HG02610 (cell line): ENCODE data around the gene FGB.
"Not testable (repeated sequence)": the region's sequence is repeated elsewhere in the genome, so short reads cannot be mapped to it uniquely, and the experiment has no call there.

Source experiments
- ATAC-seq: cut with Tn5 transposase; IDR thresholded peaks from one replicate; pipeline ENCODE4 v1.9.1; 2021; ENCODE audit warnings: mild to moderate bottlenecking, moderate library complexity; ENCODE audit not compliant: unreplicated experiment

FGB gene

GRCh38 chr4:154594343-154594742, 31.5 kb downstream of the FGB start:
- ATAC-seq, result not testable (repeated sequence)

- ATAC-seq, result no peak
Measured at GRCh38 chr4:154595807-154596206, 33.0 kb downstream of the FGB start.

GRCh38 chr4:154597281-154597680, 34.5 kb downstream of the FGB start:
- not testable (repeated sequence) for ATAC-seq

GRCh38 chr4:154597798-154598774, 35.3 kb downstream of the FGB start:
- no peak for ATAC-seq

- no peak for ATAC-seq
Measured at GRCh38 chr4:154602404-154603020, 39.7 kb downstream of the FGB start.

- no peak for ATAC-seq
Measured at GRCh38 chr4:154603033-154603943, 40.5 kb downstream of the FGB start.

DNA sequence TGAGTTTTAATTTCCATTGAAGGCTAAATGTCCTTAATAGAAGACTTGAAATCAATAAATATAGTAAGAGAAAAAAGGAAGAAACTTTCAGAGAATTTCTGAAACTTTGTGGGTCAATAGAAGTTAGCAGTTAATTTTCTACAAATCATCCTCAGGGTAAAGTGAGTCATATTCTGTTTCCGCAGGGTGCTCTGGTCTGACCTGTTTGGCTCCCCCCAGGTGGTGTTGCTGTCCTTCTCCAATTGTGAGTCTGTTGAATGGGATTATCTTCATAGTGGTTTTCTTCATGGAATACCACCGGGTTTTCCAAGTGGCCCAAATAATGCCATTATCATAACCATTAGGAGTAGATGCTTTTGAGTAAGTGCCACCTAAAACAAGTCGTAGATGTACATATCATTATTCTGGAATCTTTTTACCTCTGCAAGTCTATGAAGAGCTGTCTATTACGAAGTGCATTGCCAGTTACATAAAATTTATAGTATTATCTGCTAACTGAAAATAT, 41.9 kb downstream of the FGB start:
- no peak for ATAC-seq

GRCh38 chr4:154606728-154607723, 44.2 kb downstream of the FGB start:
- no peak for ATAC-seq

DNA sequence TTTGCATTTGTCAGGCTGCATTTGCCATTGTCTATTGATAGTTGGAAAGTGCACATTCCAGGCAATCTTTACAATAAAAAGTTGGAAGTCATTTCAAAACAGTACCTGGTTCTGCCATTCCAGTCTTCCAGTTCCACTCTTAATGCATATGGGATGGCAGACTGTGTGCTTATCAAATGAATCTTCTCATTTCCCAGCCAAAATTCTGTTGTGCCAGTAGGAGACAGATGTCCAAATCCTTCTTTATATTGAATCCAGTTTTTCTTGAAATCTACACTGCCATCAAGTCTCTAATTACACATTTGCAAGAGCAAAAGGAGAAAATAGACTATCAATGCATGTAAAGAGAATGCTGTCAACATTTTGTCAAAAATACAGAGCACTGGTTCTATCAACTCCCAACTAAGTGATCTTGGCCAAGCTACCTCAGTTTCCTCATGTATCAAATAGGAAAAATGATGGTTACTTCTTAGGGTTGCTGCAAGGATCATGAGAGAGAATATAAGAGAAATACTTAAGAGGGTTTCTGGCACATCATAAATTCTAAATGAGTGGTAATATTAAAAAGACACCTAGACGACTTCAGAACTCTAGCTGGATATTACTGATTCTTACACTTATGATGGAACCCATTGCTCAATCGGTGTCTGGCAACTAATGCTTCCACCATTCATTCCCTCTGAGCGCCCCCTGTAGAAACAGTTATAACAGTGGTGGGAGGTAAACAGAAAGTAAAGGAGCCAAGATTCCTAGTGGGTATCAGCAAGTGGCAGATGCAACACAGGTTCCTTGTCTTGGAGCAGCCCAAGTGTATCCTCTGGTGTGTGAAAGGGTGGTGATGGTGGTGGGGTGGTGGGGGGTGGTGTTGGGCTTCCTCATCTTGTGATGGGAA, 45.8 kb downstream of the FGB start:
- ATAC-seq, result no peak

- no peak for ATAC-seq
Measured at GRCh38 chr4:154609532-154609931, 46.7 kb downstream of the FGB start.

GRCh38 chr4:154610582-154610981, 47.8 kb downstream of the FGB start:
- no peak for ATAC-seq

- ATAC-seq, result no peak
Measured at GRCh38 chr4:154611833-154612232, 49.0 kb downstream of the FGB start.

DNA sequence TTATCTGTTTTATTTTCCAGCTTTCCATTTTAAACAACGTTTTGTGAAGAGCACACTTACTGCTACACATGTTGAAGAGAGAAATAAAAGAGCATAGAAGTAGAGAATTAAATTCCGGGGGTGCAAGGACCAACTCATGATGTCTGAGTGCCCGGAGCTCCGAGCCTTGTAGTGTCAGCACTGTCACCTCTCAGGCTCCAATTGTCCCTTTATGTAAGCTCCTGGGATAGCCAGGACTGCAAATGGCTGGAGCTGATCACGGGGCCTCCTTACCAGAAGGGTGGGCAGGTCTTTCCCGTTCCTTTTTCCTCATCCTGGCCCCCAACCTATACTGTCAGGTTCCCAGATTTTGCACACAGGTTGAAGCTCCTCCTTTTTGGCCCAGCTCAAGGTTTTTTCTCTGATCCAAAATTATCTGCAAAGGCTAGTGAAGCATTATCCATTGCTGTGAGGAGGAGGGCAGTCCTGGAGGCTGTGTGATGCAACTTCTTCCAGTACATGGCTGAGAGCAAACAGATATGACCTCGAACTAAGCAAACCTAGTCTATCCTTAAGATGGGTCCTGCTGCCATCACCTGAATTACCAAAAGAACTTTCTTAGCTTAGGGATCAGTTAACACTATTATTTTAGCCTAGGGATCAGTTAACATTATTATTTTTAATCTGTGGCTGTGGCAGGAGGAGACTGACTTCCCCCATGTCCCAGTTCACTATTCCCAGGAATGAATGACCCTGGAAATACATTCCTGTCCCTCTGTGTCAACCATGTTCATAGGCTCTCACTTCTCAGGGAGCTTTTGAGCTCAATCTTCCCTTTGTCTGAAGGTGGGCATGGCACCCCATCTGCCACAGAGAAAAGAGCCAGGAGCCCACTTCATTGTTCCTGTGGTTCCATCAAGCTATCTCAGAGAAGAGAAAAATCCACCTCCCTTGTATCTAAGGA, 49.9 kb downstream of the FGB start, which contains the start of gene FGG:
Gene FGG (minus strand): TSS at position 185 of the 943 bp plus-strand sequence. CDS start 47 bp downstream, at position 138.
- no peak for ATAC-seq

- no peak for ATAC-seq
Measured at GRCh38 chr4:154614306-154614705, 51.5 kb downstream of the FGB start.

DNA sequence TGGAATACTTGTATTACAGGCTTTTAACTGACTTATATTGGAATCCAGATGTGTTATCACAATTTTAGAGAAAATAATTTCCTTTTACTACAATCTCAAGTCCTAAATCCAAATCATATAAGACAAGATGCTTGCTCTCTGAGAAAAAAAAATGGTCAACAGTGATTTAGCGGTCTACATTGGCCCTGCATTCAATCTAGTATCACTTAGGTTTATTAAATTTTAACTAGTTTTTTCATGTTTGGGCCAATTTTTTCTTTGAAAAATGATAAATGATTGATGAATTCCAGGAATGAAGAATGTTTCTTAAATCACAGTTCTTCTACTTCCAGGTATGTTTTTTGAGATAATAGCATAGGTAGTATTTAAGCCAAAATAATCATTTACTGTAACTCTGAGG, 52.4 kb downstream of the FGB start:
- ATAC-seq, result no peak

GRCh38 chr4:154616287-154616686, 53.5 kb downstream of the FGB start:
- ATAC-seq, result no peak

DNA sequence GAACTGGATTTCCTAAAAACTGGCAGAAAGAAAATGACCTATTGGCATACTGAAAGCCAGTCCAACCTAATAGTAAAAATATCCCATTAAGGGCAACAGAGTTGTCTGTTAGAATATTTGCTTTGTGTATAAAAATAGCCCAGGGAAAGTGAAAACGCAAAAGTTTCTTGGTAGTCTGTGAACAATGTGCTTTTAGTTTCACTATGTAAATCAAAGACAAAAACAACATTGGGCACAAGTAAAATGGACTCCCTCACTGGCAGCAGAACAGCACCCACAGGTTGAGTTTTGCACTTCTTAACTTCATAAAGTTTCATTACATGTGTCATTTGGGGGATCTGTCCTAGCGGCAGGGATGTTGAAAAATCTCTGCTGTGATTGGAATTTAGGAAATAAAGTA, 53.9 kb downstream of the FGB start:
- ATAC-seq, result peak; percentile 97
